Naive thymus-derived CD4-positive, alpha-beta T cell (primary cell): ENCODE measurements around the gene ACER3. TPM values are rescaled to one million over a fixed set of nuclear protein-coding genes. Genes with fewer than 3 reads are reported as not detected.
A peak's percentile ranks its signal among the peaks of the same experiment; 100 is the strongest.
"Not testable (repeated sequence)": the region's sequence is repeated elsewhere in the genome, so short reads cannot be mapped to it uniquely, and the experiment has no call there.

Experiments
- ATAC-seq: fragments of 150-1000 bp; cut with Tn5 transposase; 2 replicates; pipeline ENCODE4 v1.10.0; 2021; ENCODE audit warnings: mild to moderate bottlenecking, moderate library complexity
- CTCF ChIA-PET: fragments of 350-600 bp; sonication (Branson Sonifier 250); formaldehyde crosslinking; loops from one replicate; lab custom pipeline; 2021; ENCODE audit warnings: antibody characterized with exemption; lab: Charles Lee
- POLR2A ChIA-PET: fragments of 350-600 bp; sonication (Branson Sonifier 250); formaldehyde crosslinking; loops from one replicate; lab custom pipeline; 2021; ENCODE audit warnings: antibody characterized with exemption, inconsistent platforms; lab: Charles Lee
- DNase-seq, 9 donors: peaks; one replicate each; pipeline versions ENCODE4 v3.0.0 to v3.0.0-alpha.2; 2020 to 2022; ENCODE audit warnings: mixed read lengths in 1 of 9
- H3K27ac ChIP-seq: one replicate; pipeline ENCODE4 v1.7.0; 2013; ENCODE audit warnings: mild to moderate bottlenecking, low read depth, low read length, moderate library complexity
- H3K27me3 ChIP-seq, 2 donors: one replicate each; pipeline ENCODE4 v1.7.0; 2013; ENCODE audit warnings: low read length in 2 of 2, mild to moderate bottlenecking in 2 of 2, moderate library complexity in 2 of 2; ENCODE audit not compliant: control insufficient read depth in 2 of 2, insufficient read depth in 2 of 2
- H3K36me3 ChIP-seq, 3 experiments: 1 replicate in 2 of 3; 2 replicates in 1 of 3; pipeline ENCODE4 v1.7.0; 2013; ENCODE audit warnings: low read length in 3 of 3, mild to moderate bottlenecking in 3 of 3, moderate library complexity in 1 of 3; ENCODE audit not compliant: insufficient read depth in 3 of 3, control insufficient read depth in 2 of 3
- H3K4me1 ChIP-seq, 2 donors: one replicate each; pipeline ENCODE4 v1.7.0; 2013; ENCODE audit warnings: low read length in 2 of 2, mild to moderate bottlenecking in 2 of 2, moderate library complexity in 1 of 2; ENCODE audit not compliant: control insufficient read depth in 2 of 2, insufficient read depth in 2 of 2
- H3K4me3 ChIP-seq: 2 replicates; pipeline ENCODE4 v1.7.0; 2013; ENCODE audit warnings: mild to moderate bottlenecking, low read length
- H3K9me3 ChIP-seq, 3 experiments: 1 replicate in 2 of 3; 2 replicates in 1 of 3; pipeline ENCODE4 v1.7.0; 2013; ENCODE audit warnings: low read length in 3 of 3; ENCODE audit not compliant: control insufficient read depth in 2 of 3
- H3K27ac Mint-ChIP-seq, 9 donors: one replicate each; pipeline ENCODE4 v1.8.0; 2020 to 2022; ENCODE audit warnings: mixed read lengths in 9 of 9, mild to moderate bottlenecking in 8 of 9, moderate library complexity in 5 of 9, inconsistent platforms in 2 of 9
- H3K27me3 Mint-ChIP-seq, 5 donors: one replicate each; pipeline ENCODE4 v1.8.0; 2021 to 2022; ENCODE audit warnings: mixed read lengths in 5 of 5, mild to moderate bottlenecking in 1 of 5
- H3K36me3 Mint-ChIP-seq, 5 donors: one replicate each; pipeline ENCODE4 v1.8.0; 2020 to 2022; ENCODE audit warnings: mixed read lengths in 5 of 5, mild to moderate bottlenecking in 3 of 5, inconsistent platforms in 1 of 5
- H3K4me1 Mint-ChIP-seq, 7 donors: one replicate each; pipeline ENCODE4 v1.8.0; 2020 to 2022; ENCODE audit warnings: mixed read lengths in 7 of 7, mild to moderate bottlenecking in 3 of 7, inconsistent platforms in 1 of 7
- H3K4me3 Mint-ChIP-seq, 10 donors: one replicate each; pipeline ENCODE4 v1.8.0; 2020 to 2022; ENCODE audit warnings: mild to moderate bottlenecking in 10 of 10, mixed read lengths in 10 of 10, moderate library complexity in 6 of 10, inconsistent platforms in 2 of 10
- H3K9me3 Mint-ChIP-seq, 11 donors: one replicate each; pipeline ENCODE4 v1.8.0; 2020 to 2022; ENCODE audit warnings: mixed read lengths in 11 of 11, mild to moderate bottlenecking in 4 of 11, inconsistent platforms in 1 of 11, moderate library complexity in 1 of 11
- intact Hi-C, 2 donors: fragments of 100-400 bp; cut with micrococcal nuclease; formaldehyde crosslinking; loops; one replicate each; pipeline ENCODE4 v1.15.1; 2023
- polyA plus RNA-seq, 2 donors: library from polyadenylated mRNA; unstranded; fragments of 300-500 nt; fragmentation: Illumina TruSeq; gene quantifications; one replicate each; pipeline ENCODE4 v1.2.3, GENCODE V29; 2021
- total RNA-seq, 6 experiments: library from RNA in 5 of 6; stranded (reverse) in 5 of 6; gene quantifications; 1 replicate in 5 of 6; 2 replicates in 1 of 6; pipeline ENCODE4 v1.2.3 and lab custom pipeline; 2021 to 2026

ACER3 gene
- total and polyA plus RNA-seq, 7 experiments from 2014 or later, result 4.7 to 15.2 (median 9.0) TPM

GRCh38 chr11:76861490-76861953 lies 804 bp downstream of the ACER3 start:
- DNase-seq (peak in 1 of 9 donors; percentile 3), ATAC-seq (no peak)
- Mint-ChIP-seq H3K36me3 (peaks cover 0 to 17% (median 6%) of the 10 kb centered on the region in 5 donors), H3K4me3 (peak overlapping the region; percentile 80 to 92 (median 87)), H3K27me3 (no peaks in the 10 kb centered on the region), H3K27ac (peak overlapping the region; percentile 66 to 95 (median 85)), H3K9me3 (peaks cover 0 to 3% (median 0%) of the 10 kb centered on the region in 11 donors), H3K4me1 (peaks cover 19 to 36% (median 29%) of the 10 kb centered on the region in 7 donors)
- no peaks in the 10 kb centered on the region for H3K9me3 ChIP-seq
- peak overlapping the region; percentile 57 for H3K4me3 ChIP-seq
- H3K36me3 ChIP-seq, result no peaks in the 10 kb centered on the region
- ChIA-PET CTCF (interaction anchor here (0.7 kb wide), 1 partner anchor 59 kb away, joined by 4 read pairs; no protein-coding TSS in a partner anchor), POLR2A (no interaction called here)
- peak overlapping the region; percentile 72 for H3K27ac ChIP-seq
- intact Hi-C loops, result loop anchor here (2.0 to 10.0 kb wide), 11 partner anchors 55 to 1326 kb away; partner anchors contain the start of genes AAMDC (in 2 of the 2), RSF1 (in 2 of the 2), EMSY (in 1 of the 2) and KCTD21 (in 1 of the 2)
- H3K4me1 ChIP-seq, result peaks cover 9 to 11% of the 10 kb centered on the region in 2 donors
- no peaks in the 10 kb centered on the region for H3K27me3 ChIP-seq

- H3K36me3 ChIP-seq, ATAC-seq, H3K27me3 Mint-ChIP-seq, H3K4me3 Mint-ChIP-seq, H3K9me3 Mint-ChIP-seq, H3K4me3 ChIP-seq, CTCF ChIA-PET, DNase-seq, H3K27me3 ChIP-seq, H3K9me3 ChIP-seq, POLR2A ChIA-PET, H3K27ac ChIP-seq: not testable (repeated sequence)
- H3K27ac Mint-ChIP-seq, result peak overlapping the region in 2 of 9 donors; percentile 16 to 79
- intact Hi-C loops, result loop anchor here (5.0 to 10.0 kb wide), 6 partner anchors 55 to 1325 kb away; partner anchors contain the start of genes AAMDC (in 1 of the 2), KCTD21 (in 1 of the 2), PAK1 (in 1 of the 2) and RSF1 (in 1 of the 2)
- H3K4me1 Mint-ChIP-seq, result peaks cover 19 to 36% (median 29%) of the 10 kb centered on the region in 7 donors
- H3K36me3 Mint-ChIP-seq, result peaks cover 0 to 17% (median 8%) of the 10 kb centered on the region in 5 donors
- H3K4me1 ChIP-seq, result peaks cover 9 to 11% of the 10 kb centered on the region in 2 donors
Observed at GRCh38 chr11:76862794-76863193, 2.1 kb downstream of the ACER3 start.

- Mint-ChIP-seq H3K4me1 (peaks cover 19 to 36% (median 29%) of the 10 kb centered on the region in 7 donors), H3K27ac (peak overlapping the region in 2 of 9 donors; percentile 16 to 79), H3K27me3 (no peaks in the 10 kb centered on the region), H3K9me3 (peaks cover 0 to 3% (median 0%) of the 10 kb centered on the region in 11 donors), H3K4me3 (no peak overlapping the region), H3K36me3 (peaks cover 0 to 22% (median 8%) of the 10 kb centered on the region in 5 donors)
- Histone ChIP-seq H3K27me3 (no peaks in the 10 kb centered on the region), H3K27ac (no peak overlapping the region), H3K9me3 (no peaks in the 10 kb centered on the region), H3K36me3 (no peaks in the 10 kb centered on the region), H3K4me1 (peaks cover 9 to 11% of the 10 kb centered on the region in 2 donors), H3K4me3 (no peak overlapping the region)
- ChIA-PET POLR2A (no interaction called here), CTCF (no interaction called here)
- no peak for DNase-seq
- ATAC-seq, result peak; percentile 15
- intact Hi-C loops, result loop anchor here (5.0 to 10.0 kb wide), 6 partner anchors 54 to 1324 kb away; partner anchors contain the start of genes AAMDC (in 1 of the 2), KCTD21 (in 1 of the 2), PAK1 (in 1 of the 2) and RSF1 (in 1 of the 2)
Observed at GRCh38 chr11:76863196-76863777, 2.6 kb downstream of the ACER3 start.

- Mint-ChIP-seq H3K27me3 (no peaks in the 10 kb centered on the region), H3K36me3 (peaks cover 4 to 23% (median 16%) of the 10 kb centered on the region in 5 donors), H3K27ac (no peak overlapping the region), H3K9me3 (no peaks in the 10 kb centered on the region), H3K4me3 (no peak overlapping the region), H3K4me1 (peaks cover 0 to 5% (median 0%) of the 10 kb centered on the region in 7 donors)
- Histone ChIP-seq H3K9me3 (no peaks in the 10 kb centered on the region), H3K4me1 (no peaks in the 10 kb centered on the region), H3K27me3 (no peaks in the 10 kb centered on the region), H3K27ac (no peak overlapping the region), H3K36me3 (no peaks in the 10 kb centered on the region), H3K4me3 (no peak overlapping the region)
- CTCF ChIA-PET, result interaction anchor here (0.7 kb wide), 1 partner anchor 1246 kb away, joined by 5 read pairs; no protein-coding TSS in a partner anchor
- intact Hi-C loops, result no loop called here
- DNase-seq (no peak), ATAC-seq (no peak)
- POLR2A ChIA-PET, result interaction anchor here (0.7 kb wide), 1 partner anchor 661 kb away, joined by 3 read pairs; no protein-coding TSS in a partner anchor
Observed at GRCh38 chr11:76872959-76873827, 12.5 kb downstream of the ACER3 start.

GRCh38 chr11:76878014-76878413 lies 17.3 kb downstream of the ACER3 start:
- Mint-ChIP-seq H3K4me1 (peaks cover 0 to 1% (median 0%) of the 10 kb centered on the region in 7 donors), H3K4me3 (no peak overlapping the region), H3K36me3 (peaks cover 4 to 27% (median 12%) of the 10 kb centered on the region in 5 donors), H3K27me3 (peaks cover 0 to 3% (median 0%) of the 10 kb centered on the region in 5 donors), H3K9me3 (no peaks in the 10 kb centered on the region), H3K27ac (no peak overlapping the region)
- no peak overlapping the region for H3K27ac ChIP-seq
- H3K4me1 ChIP-seq, result no peaks in the 10 kb centered on the region
- ChIA-PET POLR2A (interaction anchor here (0.6 kb wide), 1 partner anchor 19 kb away, joined by 4 read pairs; no protein-coding TSS in a partner anchor), CTCF (no interaction called here)
- H3K27me3 ChIP-seq, result no peaks in the 10 kb centered on the region
- no peaks in the 10 kb centered on the region for H3K36me3 ChIP-seq
- intact Hi-C loops, result no loop called here
- no peak for ATAC-seq
- DNase-seq, result no peak
- H3K4me3 ChIP-seq, result no peak overlapping the region
- no peaks in the 10 kb centered on the region for H3K9me3 ChIP-seq

GRCh38 chr11:76880314-76880713 lies 19.6 kb downstream of the ACER3 start:
- H3K4me1 Mint-ChIP-seq, result peaks cover 0 to 16% (median 0%) of the 10 kb centered on the region in 7 donors
- Histone ChIP-seq H3K36me3 (no peaks in the 10 kb centered on the region), H3K9me3 (no peaks in the 10 kb centered on the region), H3K4me1 (no peaks in the 10 kb centered on the region), H3K27me3 (no peaks in the 10 kb centered on the region), H3K4me3 (no peak overlapping the region), H3K27ac (no peak overlapping the region)
- DNase-seq, result no peak
- H3K36me3 Mint-ChIP-seq, result peaks cover 4 to 36% (median 14%) of the 10 kb centered on the region in 5 donors
- ChIA-PET POLR2A (no interaction called here), CTCF (no interaction called here)
- H3K9me3 Mint-ChIP-seq, result no peaks in the 10 kb centered on the region
- H3K27me3 Mint-ChIP-seq, result peaks cover 0 to 3% (median 0%) of the 10 kb centered on the region in 5 donors
- no peak overlapping the region for H3K4me3 Mint-ChIP-seq
- no peak overlapping the region for H3K27ac Mint-ChIP-seq
- ATAC-seq, result no peak
- intact Hi-C loops, result no loop called here
